ENCODE results near the gene SHANK1.
"Not testable (repeated sequence)": the region's sequence is repeated elsewhere in the genome, so short reads cannot be mapped to it uniquely, and the experiment has no call there.

Gene SHANK1

DNA sequence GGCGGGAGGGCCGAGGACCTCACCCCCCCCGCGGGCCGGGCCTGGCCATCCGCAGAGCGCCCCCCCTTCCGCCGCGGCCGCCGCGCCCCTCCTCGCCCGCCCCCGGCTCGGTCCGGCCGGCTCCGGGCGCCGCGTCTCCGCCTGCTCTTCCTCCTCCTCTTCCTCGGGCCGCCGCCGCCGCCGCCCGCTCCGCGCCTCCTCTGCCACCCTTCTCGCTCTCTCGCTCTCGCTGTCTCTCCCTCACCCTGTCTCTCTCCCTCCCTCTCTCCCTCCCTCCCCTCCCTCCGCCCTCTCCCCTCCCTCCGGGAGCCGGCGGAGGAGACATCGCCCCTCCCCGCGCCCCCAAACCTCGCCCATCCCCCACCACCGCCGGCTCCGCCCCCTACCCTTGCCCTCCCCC is at the start of gene SHANK1:
Gene SHANK1 (minus strand): TSS at position 237 of the 400 bp plus-strand sequence. CDS start 2,883 bp downstream, outside the sequence.
- no peak within 1 kb of the TSS for H3K27ac ChIP-seq (ENCODE audit: low read depth, low read length)
- H3K9ac ChIP-seq (ENCODE audit: low read depth in 1 of 2, low read length in 2 of 2): no peak within 1 kb of the TSS
- H3K36me3 ChIP-seq (ENCODE audit: control insufficient read depth in 1 of 2, insufficient read depth in 2 of 2, low read length in 2 of 2): no peaks in the 10 kb centered on the region
- no peaks in the 10 kb centered on the region for H3K9me3 ChIP-seq (ENCODE audit: control insufficient read depth in 1 of 2, low read length in 2 of 2)
- peaks cover 41 to 48% of the 10 kb centered on the region in 2 donors for H3K27me3 ChIP-seq (ENCODE audit: control insufficient read depth in 1 of 2, insufficient read depth in 2 of 2, low read length in 2 of 2)
- H3K4me1 ChIP-seq (ENCODE audit: control insufficient read depth in 1 of 2, insufficient read depth in 2 of 2, low read length in 2 of 2): peaks cover 4% of the 10 kb centered on the region in 2 donors
- H3K4me3 ChIP-seq (ENCODE audit: low read depth in 1 of 2, low read length in 2 of 2): no peak within 1 kb of the TSS

DNA sequence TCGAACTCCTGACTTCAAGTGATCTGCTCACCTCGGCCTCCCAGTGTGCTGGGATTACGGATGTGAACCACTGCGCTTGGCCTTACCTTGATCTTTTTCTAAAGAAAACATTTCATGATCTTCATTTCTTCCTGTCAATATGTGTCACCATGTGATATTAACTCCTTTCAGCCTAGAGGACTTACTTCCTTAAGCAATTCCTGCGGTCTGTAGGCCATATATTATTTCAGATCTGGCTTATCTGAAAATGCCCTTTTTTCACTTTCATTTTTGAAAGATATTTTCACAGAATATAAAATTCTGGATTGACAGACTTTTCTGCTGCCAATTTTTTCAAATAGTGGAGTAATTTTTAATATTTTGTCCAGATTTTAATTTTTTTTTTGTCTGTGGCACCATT is 48.7 kb upstream of the SHANK1 start:
- H3K9me3 ChIP-seq (ENCODE audit: control insufficient read depth in 1 of 2, low read length in 2 of 2): peaks cover 0 to 3% of the 10 kb centered on the region in 2 donors
- H3K27ac ChIP-seq (ENCODE audit: low read depth, low read length): no peak overlapping the region
- H3K9ac ChIP-seq (ENCODE audit: low read depth in 1 of 2, low read length in 2 of 2): no peak overlapping the region
- H3K4me3 ChIP-seq (ENCODE audit: low read depth in 1 of 2, low read length in 2 of 2): no peak overlapping the region
- H3K36me3 ChIP-seq (ENCODE audit: control insufficient read depth in 1 of 2, insufficient read depth in 2 of 2, low read length in 2 of 2): no peaks in the 10 kb centered on the region
- H3K27me3 ChIP-seq (ENCODE audit: control insufficient read depth in 1 of 2, insufficient read depth in 2 of 2, low read length in 2 of 2): no peaks in the 10 kb centered on the region
- no peaks in the 10 kb centered on the region for H3K4me1 ChIP-seq (ENCODE audit: control insufficient read depth in 1 of 2, insufficient read depth in 2 of 2, low read length in 2 of 2)

DNA sequence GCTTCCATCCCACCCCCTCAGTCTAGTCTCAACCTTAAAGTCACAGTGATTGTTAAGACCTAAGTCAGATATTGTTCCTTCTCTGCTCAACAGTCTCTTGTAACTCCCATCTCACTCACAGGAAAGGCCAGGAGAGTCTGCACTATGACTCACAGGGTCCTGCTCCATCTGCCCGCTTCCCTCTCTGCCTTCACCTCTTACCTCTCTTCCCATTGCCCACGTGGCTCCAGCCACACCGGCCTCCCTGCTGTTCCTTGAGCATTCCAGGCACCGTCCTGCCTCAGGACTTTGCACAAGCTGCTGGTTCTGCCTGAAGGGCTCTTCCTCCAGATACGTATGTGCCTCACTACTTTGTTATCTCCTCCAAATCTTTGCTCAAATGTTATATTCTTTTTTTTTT is 47.7 kb upstream of the SHANK1 start:
- not testable (repeated sequence) for H3K4me1 ChIP-seq (ENCODE audit: control insufficient read depth in 1 of 2, insufficient read depth in 2 of 2, low read length in 2 of 2); H3K27me3 ChIP-seq (ENCODE audit: control insufficient read depth in 1 of 2, insufficient read depth in 2 of 2, low read length in 2 of 2); H3K9me3 ChIP-seq (ENCODE audit: control insufficient read depth in 1 of 2, low read length in 2 of 2); H3K36me3 ChIP-seq (ENCODE audit: control insufficient read depth in 1 of 2, insufficient read depth in 2 of 2, low read length in 2 of 2); H3K4me3 ChIP-seq (ENCODE audit: low read depth in 1 of 2, low read length in 2 of 2); H3K9ac ChIP-seq (ENCODE audit: low read depth in 1 of 2, low read length in 2 of 2); H3K27ac ChIP-seq (ENCODE audit: low read depth, low read length)

DNA sequence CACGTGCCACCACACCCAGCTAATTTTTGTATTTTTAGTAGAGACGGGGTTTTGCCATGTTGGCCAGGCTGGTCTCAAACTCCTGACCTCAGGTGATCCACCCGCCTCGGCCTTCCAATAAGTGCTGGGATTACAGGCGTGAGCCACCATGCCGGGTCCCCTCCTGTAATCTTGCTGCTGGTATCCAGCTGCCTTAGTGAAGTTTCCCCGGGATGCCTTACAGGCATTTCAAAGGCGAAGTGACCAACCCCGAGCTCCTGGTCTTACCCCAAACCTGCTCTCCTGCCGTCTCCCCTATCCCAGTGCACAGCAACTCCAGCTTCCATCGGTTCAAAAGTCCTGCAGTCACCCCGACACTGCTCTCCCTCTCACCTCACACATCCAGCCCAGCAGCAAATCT is 47.1 kb upstream of the SHANK1 start:
- not testable (repeated sequence) for H3K9ac ChIP-seq (ENCODE audit: low read depth in 1 of 2, low read length in 2 of 2); H3K9me3 ChIP-seq (ENCODE audit: control insufficient read depth in 1 of 2, low read length in 2 of 2); H3K27me3 ChIP-seq (ENCODE audit: control insufficient read depth in 1 of 2, insufficient read depth in 2 of 2, low read length in 2 of 2); H3K36me3 ChIP-seq (ENCODE audit: control insufficient read depth in 1 of 2, insufficient read depth in 2 of 2, low read length in 2 of 2); H3K27ac ChIP-seq (ENCODE audit: low read depth, low read length); H3K4me1 ChIP-seq (ENCODE audit: control insufficient read depth in 1 of 2, insufficient read depth in 2 of 2, low read length in 2 of 2); H3K4me3 ChIP-seq (ENCODE audit: low read depth in 1 of 2, low read length in 2 of 2)

DNA sequence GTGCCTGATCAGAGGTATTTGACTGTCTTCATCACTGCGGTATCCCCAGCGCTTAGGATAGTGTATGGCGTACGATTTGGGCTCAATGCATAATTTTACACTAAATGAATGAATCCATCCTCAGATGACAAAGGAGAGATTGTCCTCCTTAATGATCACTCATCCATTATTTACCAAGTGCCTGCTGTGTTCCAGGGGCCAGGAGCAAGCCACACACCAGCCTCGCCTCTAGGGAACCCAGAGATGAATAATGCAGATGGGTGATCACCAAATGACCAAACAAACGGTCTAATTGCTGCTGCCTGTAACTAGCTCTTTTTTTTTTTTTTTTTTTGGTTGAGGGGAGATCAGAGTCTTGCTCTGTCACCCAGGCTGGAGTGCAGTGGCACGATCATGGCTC is 44.8 kb upstream of the SHANK1 start:
- no peaks in the 10 kb centered on the region for H3K9me3 ChIP-seq (ENCODE audit: control insufficient read depth in 1 of 2, low read length in 2 of 2)
- H3K27ac ChIP-seq (ENCODE audit: low read depth, low read length): no peak overlapping the region
- no peaks in the 10 kb centered on the region for H3K36me3 ChIP-seq (ENCODE audit: control insufficient read depth in 1 of 2, insufficient read depth in 2 of 2, low read length in 2 of 2)
- H3K9ac ChIP-seq (ENCODE audit: low read depth in 1 of 2, low read length in 2 of 2): no peak overlapping the region
- H3K4me3 ChIP-seq (ENCODE audit: low read depth in 1 of 2, low read length in 2 of 2): no peak overlapping the region
- no peaks in the 10 kb centered on the region for H3K4me1 ChIP-seq (ENCODE audit: control insufficient read depth in 1 of 2, insufficient read depth in 2 of 2, low read length in 2 of 2)
- no peaks in the 10 kb centered on the region for H3K27me3 ChIP-seq (ENCODE audit: control insufficient read depth in 1 of 2, insufficient read depth in 2 of 2, low read length in 2 of 2)

DNA sequence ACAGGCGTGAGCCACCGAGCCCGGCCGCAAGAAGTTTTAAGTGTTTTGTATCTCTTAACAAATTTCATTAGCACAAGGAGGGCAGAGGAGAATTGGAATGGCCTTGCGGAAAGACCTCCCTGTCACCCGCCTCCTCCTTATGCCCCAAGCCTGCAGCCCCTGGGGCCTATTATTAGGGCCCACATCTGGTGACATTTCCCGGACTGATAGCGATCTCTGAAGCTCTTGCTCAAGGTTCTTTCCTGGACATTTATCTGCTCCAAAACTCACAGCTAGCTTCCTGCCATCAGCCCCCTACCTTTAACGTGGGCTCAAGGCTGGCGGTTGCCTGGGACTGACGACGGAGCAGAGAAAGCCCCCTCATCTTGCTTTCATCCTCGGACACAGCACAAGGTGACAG is 43.9 kb upstream of the SHANK1 start:
- not testable (repeated sequence) for H3K27me3 ChIP-seq (ENCODE audit: control insufficient read depth in 1 of 2, insufficient read depth in 2 of 2, low read length in 2 of 2); H3K9ac ChIP-seq (ENCODE audit: low read depth in 1 of 2, low read length in 2 of 2)

DNA sequence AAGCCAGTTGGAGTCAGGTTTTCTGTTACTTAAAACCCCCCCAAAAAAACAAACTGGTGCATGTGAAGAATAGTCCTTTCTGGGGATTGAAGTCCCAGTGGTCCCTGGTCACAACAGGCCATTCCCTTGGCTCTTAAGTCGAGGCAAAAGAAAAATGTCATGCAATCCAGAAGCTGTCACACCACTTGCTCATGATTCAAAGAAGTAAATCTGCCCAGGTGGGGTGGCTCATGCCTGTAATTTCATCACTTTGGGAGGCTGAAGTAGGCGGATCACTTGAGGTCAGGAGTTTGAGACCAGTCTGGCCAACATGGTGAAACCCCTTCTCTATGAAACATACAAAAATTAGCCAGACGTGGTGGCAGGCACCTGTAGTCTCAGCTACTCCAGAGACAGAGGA is 41.9 kb upstream of the SHANK1 start:
- H3K4me3 ChIP-seq (ENCODE audit: low read depth in 1 of 2, low read length in 2 of 2); H3K9ac ChIP-seq (ENCODE audit: low read depth in 1 of 2, low read length in 2 of 2); H3K9me3 ChIP-seq (ENCODE audit: control insufficient read depth in 1 of 2, low read length in 2 of 2); H3K36me3 ChIP-seq (ENCODE audit: control insufficient read depth in 1 of 2, insufficient read depth in 2 of 2, low read length in 2 of 2); H3K4me1 ChIP-seq (ENCODE audit: control insufficient read depth in 1 of 2, insufficient read depth in 2 of 2, low read length in 2 of 2); H3K27ac ChIP-seq (ENCODE audit: low read depth, low read length); H3K27me3 ChIP-seq (ENCODE audit: control insufficient read depth in 1 of 2, insufficient read depth in 2 of 2, low read length in 2 of 2): not testable (repeated sequence)

More for the DNA sequence above, 43.9 kb upstream of the SHANK1 start:
- H3K4me1 ChIP-seq (ENCODE audit: control insufficient read depth in 1 of 2, insufficient read depth in 2 of 2, low read length in 2 of 2); H3K4me3 ChIP-seq (ENCODE audit: low read depth in 1 of 2, low read length in 2 of 2); H3K9me3 ChIP-seq (ENCODE audit: control insufficient read depth in 1 of 2, low read length in 2 of 2); H3K36me3 ChIP-seq (ENCODE audit: control insufficient read depth in 1 of 2, insufficient read depth in 2 of 2, low read length in 2 of 2); H3K27ac ChIP-seq (ENCODE audit: low read depth, low read length): not testable (repeated sequence)

DNA sequence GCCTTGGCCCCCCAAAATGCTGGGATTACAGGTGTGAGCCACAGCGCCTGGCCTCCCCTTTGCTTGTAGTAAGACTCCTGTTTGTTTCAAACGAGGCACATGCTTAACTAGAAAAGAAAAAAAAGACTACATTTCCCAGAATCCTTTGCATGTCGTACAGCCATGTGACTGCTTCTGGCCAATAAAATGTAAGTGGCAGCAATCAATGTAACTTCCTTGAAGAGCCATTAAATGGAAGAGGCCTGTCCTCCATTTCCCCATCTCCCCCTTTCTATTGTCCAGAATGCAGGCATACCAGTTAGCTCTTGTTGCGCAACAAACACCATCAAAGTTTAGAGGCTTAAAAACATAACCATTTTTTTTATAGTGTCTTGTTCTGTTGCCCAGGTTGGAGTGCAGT is 40.3 kb upstream of the SHANK1 start:
- Histone ChIP-seq H3K27me3 (ENCODE audit: control insufficient read depth in 1 of 2, insufficient read depth in 2 of 2, low read length in 2 of 2) (no peaks in the 10 kb centered on the region), H3K4me3 (ENCODE audit: low read depth in 1 of 2, low read length in 2 of 2) (no peak overlapping the region), H3K9me3 (ENCODE audit: control insufficient read depth in 1 of 2, low read length in 2 of 2) (no peaks in the 10 kb centered on the region), H3K27ac (ENCODE audit: low read depth, low read length) (no peak overlapping the region), H3K9ac (ENCODE audit: low read depth in 1 of 2, low read length in 2 of 2) (no peak overlapping the region), H3K36me3 (ENCODE audit: control insufficient read depth in 1 of 2, insufficient read depth in 2 of 2, low read length in 2 of 2) (no peaks in the 10 kb centered on the region), H3K4me1 (ENCODE audit: control insufficient read depth in 1 of 2, insufficient read depth in 2 of 2, low read length in 2 of 2) (no peaks in the 10 kb centered on the region)

DNA sequence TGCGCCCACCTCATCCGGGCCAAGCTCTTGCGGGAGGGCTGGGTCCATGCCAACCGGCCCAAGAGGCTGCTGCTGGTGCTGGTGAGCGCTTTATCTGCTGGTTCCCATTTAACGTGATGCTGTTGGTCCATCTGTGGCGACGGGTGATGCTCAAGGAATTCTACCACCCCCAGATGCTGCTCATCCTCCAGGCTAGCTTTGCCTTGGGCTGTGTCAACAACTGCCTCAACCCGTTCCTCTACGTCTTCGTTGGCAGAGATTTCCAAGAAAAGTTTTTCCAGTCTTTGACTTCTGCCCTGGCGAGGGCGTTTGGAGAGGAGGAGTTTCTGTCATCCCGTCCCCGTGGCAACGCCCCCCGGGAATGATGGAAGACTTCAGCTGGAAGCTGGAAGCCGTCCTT is 39.5 kb upstream of the SHANK1 start:
- H3K4me1 ChIP-seq (ENCODE audit: control insufficient read depth in 1 of 2, insufficient read depth in 2 of 2, low read length in 2 of 2); H3K27ac ChIP-seq (ENCODE audit: low read depth, low read length); H3K27me3 ChIP-seq (ENCODE audit: control insufficient read depth in 1 of 2, insufficient read depth in 2 of 2, low read length in 2 of 2); H3K9ac ChIP-seq (ENCODE audit: low read depth in 1 of 2, low read length in 2 of 2); H3K9me3 ChIP-seq (ENCODE audit: control insufficient read depth in 1 of 2, low read length in 2 of 2); H3K36me3 ChIP-seq (ENCODE audit: control insufficient read depth in 1 of 2, insufficient read depth in 2 of 2, low read length in 2 of 2); H3K4me3 ChIP-seq (ENCODE audit: low read depth in 1 of 2, low read length in 2 of 2): not testable (repeated sequence)

DNA sequence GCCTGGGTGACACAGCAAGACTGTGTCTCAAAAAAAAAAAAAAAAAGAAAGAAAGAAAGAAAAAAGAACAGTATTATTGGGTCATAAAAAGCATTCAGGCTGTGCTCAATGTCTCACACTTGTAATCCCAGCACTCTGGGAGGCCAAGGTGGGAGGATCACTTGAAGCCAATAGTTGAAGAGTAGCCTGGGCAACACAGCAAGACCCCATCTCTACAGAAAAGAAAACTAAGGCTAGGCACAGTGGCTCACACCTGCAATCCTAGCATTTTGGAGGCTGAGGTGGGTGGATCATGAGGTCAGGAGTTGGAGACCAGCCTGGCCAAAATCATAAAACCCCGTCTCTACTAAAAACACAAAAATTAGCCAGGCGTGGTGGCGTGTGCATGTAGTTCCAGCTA is 38.0 kb upstream of the SHANK1 start:
- H3K4me1 ChIP-seq (ENCODE audit: control insufficient read depth in 1 of 2, insufficient read depth in 2 of 2, low read length in 2 of 2); H3K27me3 ChIP-seq (ENCODE audit: control insufficient read depth in 1 of 2, insufficient read depth in 2 of 2, low read length in 2 of 2); H3K4me3 ChIP-seq (ENCODE audit: low read depth in 1 of 2, low read length in 2 of 2); H3K36me3 ChIP-seq (ENCODE audit: control insufficient read depth in 1 of 2, insufficient read depth in 2 of 2, low read length in 2 of 2); H3K27ac ChIP-seq (ENCODE audit: low read depth, low read length); H3K9me3 ChIP-seq (ENCODE audit: control insufficient read depth in 1 of 2, low read length in 2 of 2); H3K9ac ChIP-seq (ENCODE audit: low read depth in 1 of 2, low read length in 2 of 2): not testable (repeated sequence)

DNA sequence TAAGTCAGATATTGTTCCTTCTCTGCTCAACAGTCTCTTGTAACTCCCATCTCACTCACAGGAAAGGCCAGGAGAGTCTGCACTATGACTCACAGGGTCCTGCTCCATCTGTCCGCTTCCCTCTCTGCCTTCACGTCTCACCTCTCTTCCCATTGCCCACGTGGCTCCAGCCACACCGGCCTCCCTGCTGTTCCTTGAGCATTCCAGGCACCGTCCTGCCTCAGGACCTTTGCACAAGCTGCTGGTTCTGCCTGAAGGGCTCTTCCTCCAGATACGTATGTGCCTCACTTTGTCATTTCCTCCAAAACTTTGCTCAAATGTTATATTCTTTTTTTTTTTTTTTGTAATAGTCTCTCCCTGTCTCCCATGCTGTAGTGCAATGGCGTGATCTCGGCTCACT is 36.6 kb upstream of the SHANK1 start:
- not testable (repeated sequence) for H3K27me3 ChIP-seq (ENCODE audit: control insufficient read depth in 1 of 2, insufficient read depth in 2 of 2, low read length in 2 of 2); H3K9me3 ChIP-seq (ENCODE audit: control insufficient read depth in 1 of 2, low read length in 2 of 2); H3K27ac ChIP-seq (ENCODE audit: low read depth, low read length); H3K4me3 ChIP-seq (ENCODE audit: low read depth in 1 of 2, low read length in 2 of 2); H3K4me1 ChIP-seq (ENCODE audit: control insufficient read depth in 1 of 2, insufficient read depth in 2 of 2, low read length in 2 of 2); H3K9ac ChIP-seq (ENCODE audit: low read depth in 1 of 2, low read length in 2 of 2); H3K36me3 ChIP-seq (ENCODE audit: control insufficient read depth in 1 of 2, insufficient read depth in 2 of 2, low read length in 2 of 2)

Measured in duodenal mucosa (tissue), 2 donors.